ENCODE results near the gene TRIM25.

The TRIM25 gene

GRCh38 chr17:56892333-56892732 lies 21.5 kb downstream of the TRIM25 start:
- DNase-seq: no peak

DNA sequence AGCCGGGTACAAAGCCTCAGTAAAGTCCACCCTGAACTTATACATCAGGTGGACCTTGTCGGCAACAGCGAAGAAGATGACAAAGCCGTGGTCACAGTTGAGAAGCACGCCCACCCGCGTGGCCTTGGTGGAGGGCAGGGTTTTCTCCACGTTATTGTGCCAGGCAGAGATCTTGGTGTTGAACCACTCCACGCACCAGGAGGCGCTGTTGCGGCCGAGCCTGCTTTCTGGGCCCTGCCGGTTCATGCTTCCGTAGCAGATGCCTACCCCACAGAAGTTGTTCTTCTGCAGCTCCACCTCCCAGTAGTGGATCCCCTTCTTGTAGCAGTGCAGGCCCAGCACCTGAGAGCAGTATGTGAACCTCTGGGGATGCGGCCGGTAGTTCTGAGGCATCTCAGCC lies 22.1 kb downstream of the TRIM25 start:
- no peak for DNase-seq

GRCh38 chr17:56890906-56891674 lies 22.8 kb downstream of the TRIM25 start:
- no peak for DNase-seq

DNA sequence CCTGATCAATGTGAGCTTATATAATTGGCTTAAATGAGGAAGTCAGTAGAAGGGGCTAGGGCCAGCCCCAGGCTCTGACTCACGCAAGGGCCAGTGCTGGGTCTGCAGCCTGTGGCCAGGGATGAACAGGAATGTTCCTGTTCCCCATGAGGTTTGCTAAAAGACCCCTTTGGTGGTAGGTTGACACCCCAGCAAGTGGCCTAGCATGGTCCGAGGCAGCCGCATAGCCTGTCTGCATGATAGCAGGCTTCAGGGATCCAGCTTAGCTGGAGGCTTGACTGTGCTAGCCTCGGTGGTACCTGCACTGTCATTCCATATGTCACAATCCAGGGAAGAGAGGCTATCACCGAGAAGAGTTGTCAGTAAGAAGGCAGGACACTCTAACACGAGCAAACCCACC lies 23.5 kb downstream of the TRIM25 start:
- no peak for DNase-seq

GRCh38 chr17:56887552-56888467 lies 26.0 kb downstream of the TRIM25 start:
- no peak for DNase-seq

DNA sequence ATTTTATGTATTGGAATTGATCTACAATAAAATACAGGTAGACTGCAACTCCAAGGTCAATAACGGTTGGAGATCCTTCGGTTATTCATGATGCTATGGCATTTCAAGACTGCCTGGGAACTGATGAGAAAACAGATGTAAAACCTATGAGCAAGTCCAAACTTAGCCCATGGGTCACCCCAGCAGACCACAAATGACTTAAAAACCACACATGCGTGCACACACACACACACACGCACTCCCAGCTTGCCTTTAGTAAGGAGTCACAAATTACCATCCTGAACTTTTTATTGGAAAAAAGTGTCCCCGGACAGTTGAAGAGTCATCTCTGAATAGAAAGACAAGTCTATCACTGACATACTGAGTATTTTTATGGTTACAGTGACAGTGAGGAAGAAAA lies 26.7 kb downstream of the TRIM25 start:
- DNase-seq: no peak

GRCh38 chr17:56886288-56886731 lies 27.5 kb downstream of the TRIM25 start:
- DNase-seq: no peak

- DNase-seq: no peak
Measured at GRCh38 chr17:56885312-56885657, 28.6 kb downstream of the TRIM25 start.

DNA sequence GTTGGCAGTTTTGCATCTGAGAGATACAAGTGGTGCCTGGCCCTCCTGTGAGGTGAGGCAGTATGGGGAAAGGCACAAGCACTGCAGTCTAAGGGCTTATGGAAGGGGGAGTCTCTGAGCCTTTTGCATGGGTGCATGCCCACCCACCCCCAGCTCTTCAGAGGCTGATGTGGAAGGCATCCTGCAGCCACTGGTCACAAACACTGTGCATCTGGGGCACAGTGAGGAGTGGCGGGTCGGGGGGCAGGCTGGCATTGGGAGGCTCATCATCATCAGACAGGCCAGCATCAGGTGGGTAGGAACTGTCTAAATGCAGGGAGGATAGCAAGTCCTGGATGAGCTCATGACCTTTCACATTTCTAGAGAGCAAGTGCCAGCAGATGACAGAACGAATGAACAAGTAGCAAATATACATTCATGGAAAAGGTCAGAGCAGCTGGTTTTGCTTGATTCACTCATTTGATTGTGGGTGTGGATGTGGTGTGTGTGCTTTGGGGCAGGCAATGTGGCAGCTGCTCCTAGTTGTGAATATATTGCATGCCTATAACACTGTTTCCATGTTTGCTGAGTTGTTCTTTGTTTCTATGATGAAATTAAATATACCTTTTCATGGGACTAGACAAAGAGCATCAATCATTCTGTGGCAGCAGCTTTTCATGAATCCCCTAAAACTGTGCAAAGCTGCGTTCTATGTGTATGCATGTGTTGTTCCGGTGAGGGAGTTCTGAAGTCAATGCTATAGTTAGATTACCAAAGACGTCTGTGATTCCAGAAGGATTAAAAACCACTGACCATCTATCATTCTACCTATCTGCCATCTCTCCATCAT lies 29.2 kb downstream of the TRIM25 start:
- DNase-seq: no peak

DNA sequence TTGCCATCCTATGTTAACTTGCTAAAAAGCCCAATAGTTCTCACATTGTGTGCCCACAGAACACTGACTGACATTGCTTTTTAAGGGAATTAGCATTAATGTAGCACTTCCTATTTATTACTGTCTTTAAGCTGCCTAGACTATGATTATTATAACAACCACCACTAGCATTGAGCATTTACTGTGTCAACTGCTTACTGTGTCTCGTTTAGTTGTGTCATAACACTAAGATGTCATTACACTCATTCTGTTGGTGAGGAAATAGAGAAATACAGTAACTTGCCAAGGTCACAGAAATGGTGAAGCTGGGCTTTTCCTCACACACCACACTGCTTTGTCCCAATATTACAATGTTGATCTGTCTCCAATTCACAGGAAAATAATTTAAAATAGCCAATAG lies 30.2 kb downstream of the TRIM25 start:
- DNase-seq: no peak

- DNase-seq: no peak
Measured at GRCh38 chr17:56881685-56882295, 32.1 kb downstream of the TRIM25 start.

- no peak for DNase-seq
Measured at GRCh38 chr17:56880571-56880970, 33.3 kb downstream of the TRIM25 start.

DNA sequence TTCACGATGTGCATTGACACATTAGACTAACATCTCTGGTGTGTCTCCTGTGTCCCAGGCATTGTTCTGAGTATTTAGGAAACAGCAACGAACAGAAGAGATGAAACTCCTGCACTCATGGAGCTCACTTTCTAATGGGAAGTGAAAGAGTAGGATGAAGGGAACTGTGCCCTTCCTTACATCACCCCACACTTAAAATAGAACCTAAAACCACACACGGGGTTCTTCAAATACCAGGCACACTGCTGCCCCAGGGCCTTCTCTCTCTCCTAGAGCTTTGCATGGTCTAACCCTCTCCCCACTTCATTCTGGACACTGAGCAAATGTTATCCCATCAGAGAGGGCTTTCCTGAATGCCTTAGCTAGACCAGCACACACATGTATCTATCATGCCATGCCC lies 33.7 kb downstream of the TRIM25 start:
- DNase-seq: no peak

DNA sequence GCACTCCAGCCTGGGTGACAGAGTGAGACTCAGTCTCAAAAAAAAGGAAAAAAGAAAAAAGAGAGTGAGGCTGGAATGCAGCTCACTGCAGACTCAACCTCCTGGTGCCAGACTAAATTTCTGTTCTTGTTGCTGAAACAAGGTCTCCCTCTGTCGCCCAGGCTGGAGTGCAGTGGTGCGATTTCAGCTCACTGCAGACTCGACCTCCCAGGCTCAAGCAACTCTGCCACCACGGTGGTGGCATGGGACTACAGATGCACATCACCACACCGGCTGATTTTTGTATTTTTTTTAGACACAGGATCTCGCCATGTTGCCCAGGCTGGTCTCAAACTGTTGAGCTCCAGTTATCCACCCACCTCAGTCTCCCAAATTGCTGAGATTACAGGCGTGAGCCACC lies 34.6 kb downstream of the TRIM25 start:
- no peak for DNase-seq

GRCh38 chr17:56876766-56877179 lies 37.1 kb downstream of the TRIM25 start:
- no peak for DNase-seq

DNA sequence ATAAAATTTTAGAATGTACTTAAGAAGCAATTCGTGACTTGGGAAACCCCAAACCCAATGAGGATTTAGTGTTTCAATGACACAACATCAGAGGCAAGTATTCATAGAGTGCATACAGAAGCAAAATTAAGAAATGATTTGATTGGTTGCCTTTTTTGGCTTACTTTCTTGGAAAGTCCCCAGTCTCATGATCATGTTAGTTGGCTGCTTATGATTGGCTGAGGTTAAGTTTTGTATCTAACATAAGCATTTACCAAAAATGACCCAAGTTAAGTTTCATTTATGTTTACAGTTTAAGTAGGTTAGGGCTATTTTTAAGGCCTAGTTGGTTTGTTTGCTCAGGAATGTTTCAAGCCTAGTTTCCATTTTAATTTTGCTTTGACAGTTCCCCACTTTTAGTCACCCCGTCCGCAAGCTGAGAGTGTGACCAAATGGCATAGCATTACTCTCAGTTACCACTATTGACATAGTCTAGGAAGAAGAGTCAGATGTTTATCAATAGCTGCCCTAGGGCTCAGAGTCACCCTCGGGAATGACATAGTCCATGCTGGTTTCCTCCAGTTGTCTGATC lies 43.7 kb downstream of the TRIM25 start:
- DNase-seq: no peak

- no peak for DNase-seq
Measured at GRCh38 chr17:56868716-56869115, 45.1 kb downstream of the TRIM25 start.

DNA sequence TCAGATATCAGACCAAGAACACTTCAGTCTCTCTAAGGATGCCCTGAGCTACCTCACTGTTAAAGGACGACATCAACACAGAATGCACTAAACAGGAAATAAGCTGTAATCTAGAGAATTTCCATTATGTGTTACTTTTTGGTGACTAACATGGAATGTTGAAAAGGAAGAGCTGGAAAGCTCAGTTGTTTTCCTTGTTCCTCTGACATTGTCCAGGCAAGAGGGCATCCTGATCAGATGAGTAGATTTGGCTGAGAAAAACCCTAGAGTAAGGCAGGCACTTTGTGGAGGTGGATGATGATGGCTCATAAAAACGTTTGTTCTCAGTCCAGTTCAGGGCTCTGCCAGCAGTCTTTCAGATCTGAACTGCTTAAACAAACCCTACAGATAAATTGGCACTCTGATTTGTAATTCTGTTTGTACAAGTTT lies 45.9 kb downstream of the TRIM25 start:
- DNase-seq: no peak

DNA sequence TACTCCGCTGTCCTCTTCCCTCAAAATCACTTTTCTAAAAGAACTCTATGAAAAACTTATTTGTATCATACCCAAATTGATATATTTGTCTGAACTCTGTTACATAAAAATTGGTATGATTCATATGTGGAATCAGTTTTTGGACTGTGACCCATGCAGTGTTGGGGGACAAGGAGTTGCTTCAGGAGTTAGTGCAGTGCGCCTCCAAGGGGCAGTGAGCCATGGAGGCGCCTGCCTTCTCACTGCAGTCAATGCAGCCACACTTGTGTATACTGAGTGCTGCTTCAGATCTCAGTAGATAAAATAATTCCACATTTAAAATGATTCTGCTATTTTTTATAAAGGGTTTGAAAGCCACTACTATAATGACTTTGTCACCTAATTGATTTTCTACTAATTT lies 47.4 kb downstream of the TRIM25 start:
- DNase-seq: no peak

- no peak for DNase-seq
Measured at GRCh38 chr17:56866076-56866475, 47.8 kb downstream of the TRIM25 start.

DNA sequence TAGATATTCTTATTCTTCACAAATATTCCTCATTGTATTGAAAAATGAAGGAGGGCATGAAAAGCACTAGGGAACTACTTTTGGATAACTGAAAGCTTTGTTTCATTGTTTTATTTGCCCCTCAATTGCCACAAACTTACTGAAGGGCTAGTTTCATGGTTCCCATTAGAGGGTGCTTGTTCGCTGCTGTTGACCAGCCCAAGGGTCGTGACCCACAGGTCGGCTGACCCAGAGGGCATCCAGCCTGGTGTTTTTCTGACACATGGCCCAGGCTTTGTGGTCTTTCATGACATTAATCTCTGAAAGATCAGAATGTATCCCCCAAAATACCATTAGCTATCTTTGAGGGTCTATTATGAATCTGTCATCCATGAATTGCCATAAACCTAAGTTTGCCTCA lies 49.9 kb downstream of the TRIM25 start:
- no peak for DNase-seq

DNA sequence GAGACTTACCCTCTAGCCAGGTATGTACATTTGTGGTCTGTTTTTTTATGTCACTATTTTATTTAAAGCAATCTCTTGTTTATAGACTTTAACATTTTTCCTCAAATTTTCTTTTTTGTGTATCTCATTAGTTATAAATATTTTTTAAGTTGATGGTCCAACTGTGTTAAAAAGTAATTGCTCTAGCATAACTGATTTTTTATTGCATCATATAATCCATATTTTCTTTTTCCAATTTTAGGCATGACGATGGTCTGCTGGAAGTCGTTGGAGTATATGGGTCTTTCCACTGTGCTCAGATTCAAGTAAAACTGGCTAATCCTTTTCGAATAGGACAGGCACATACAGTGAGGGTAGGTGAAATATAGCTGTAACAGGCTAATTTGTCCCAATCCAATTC lies 52.0 kb downstream of the TRIM25 start:
- DNase-seq: no peak
